HepG2 (cell line): ENCODE results near the gene C1orf226. TPM values are rescaled to one million over a fixed set of nuclear protein-coding genes. Genes with fewer than 3 reads are reported as not detected.

Experiments
- ATAC-seq: fragments of 200-7000 bp; cut with Tn5 transposase; 3 replicates; pipeline ENCODE4 v1.9.1; 2020; ENCODE audit warnings: mild to moderate bottlenecking, moderate library complexity
- BruUV-seq: library from RNA; stranded (reverse); fragments of 400-500 nt; replicated peaks from 2 replicates; lab custom pipeline; 2021; lab: Mats Ljungman, UMichigan
- CTCF ChIA-PET: fragments of 300-600 bp; formaldehyde crosslinking; extraction: SDS; loops from one replicate; lab custom pipeline; 2021; ENCODE audit warnings: low total read pairs, inconsistent platforms, low intra/inter-chr PET ratio; lab: Yijun Ruan, JAX
- POLR2A ChIA-PET: fragments of 350-600 bp; sonication (Branson Sonifier 250); formaldehyde crosslinking; loops from one replicate; lab custom pipeline; 2020; ENCODE audit warnings: antibody characterized with exemption, inconsistent platforms; lab: Yijun Ruan, JAX
- DNase-seq: peaks from one replicate; pipeline ENCODE4 v3.0.0-alpha.2; 2015; ENCODE audit warnings: low spot score
- FAIRE-seq: peaks from 3 replicates; lab custom pipeline; 2011; peaks lifted over from hg19 to GRCh38; lab: Jason Lieb, UNC
- H2AFZ ChIP-seq: one replicate; pipeline ENCODE4 v1.6.1; 2011; ENCODE audit warnings: low read length, inconsistent platforms
- H3K27ac ChIP-seq: fragments of 300-600 bp; 3 replicates; pipeline ENCODE4 v1.8.0; 2011; ENCODE audit warnings: mixed run types, mild to moderate bottlenecking, mixed read lengths, low read length, inconsistent platforms; ENCODE audit not compliant: insufficient read depth; ENCODE audit errors: extremely low read length
- H3K27me3 ChIP-seq, 2 experiments: fragments of 200-600 bp in 1 of 2; 2 replicates in 1 of 2; 3 replicates in 1 of 2; pipeline versions ENCODE4 v1.6.0 to v1.8.0; 2011; ENCODE audit warnings: low read length in 2 of 2, mild to moderate bottlenecking in 2 of 2, moderate library complexity in 2 of 2, inconsistent platforms in 1 of 2; ENCODE audit not compliant: insufficient read depth in 2 of 2, control insufficient read depth in 1 of 2
- H3K36me3 ChIP-seq, 2 experiments: fragments of 200-600 bp in 1 of 2; replicated peaks in 1 of 2; 2 replicates in 1 of 2; 3 replicates in 1 of 2; pipeline versions ENCODE4 v1.5.1 to v1.8.0; 2011; ENCODE audit warnings: low read length in 2 of 2, inconsistent platforms in 1 of 2; ENCODE audit not compliant: insufficient read depth in 2 of 2, control insufficient read depth in 1 of 2
- H3K4me1 ChIP-seq: 2 replicates; pipeline ENCODE4 v1.5.1; 2012; ENCODE audit warnings: low read length, inconsistent platforms; ENCODE audit not compliant: insufficient read depth
- H3K4me2 ChIP-seq: 2 replicates; pipeline ENCODE4 v1.6.0; 2011; ENCODE audit warnings: low read depth, low read length, inconsistent platforms
- H3K4me3 ChIP-seq, 3 experiments: fragments of 200-600 bp in 1 of 3; sonication (generic), shearing (Covaris generic) in 1 of 3; replicated peaks in 1 of 3; 2 replicates each; pipeline ENCODE4 v1.5.1; 2011 to 2016; ENCODE audit warnings: low read length in 3 of 3, inconsistent platforms in 2 of 3, low read depth in 2 of 3, mild to moderate bottlenecking in 2 of 3, control low read depth in 1 of 3, mixed read lengths in 1 of 3; ENCODE audit not compliant: insufficient read depth in 1 of 3
- H3K79me2 ChIP-seq: one replicate; pipeline ENCODE4 v1.6.1; 2011; ENCODE audit warnings: low read length, inconsistent platforms; ENCODE audit not compliant: insufficient read depth
- H3K9ac ChIP-seq: 2 replicates; pipeline ENCODE4 v1.6.0; 2011; ENCODE audit warnings: mild to moderate bottlenecking, low read depth, low read length, inconsistent platforms; ENCODE audit not compliant: insufficient read depth
- H3K9me3 ChIP-seq: 2 replicates; pipeline ENCODE4 v1.5.1; 2012; ENCODE audit warnings: mild to moderate bottlenecking, low read length
- H4K20me1 ChIP-seq: 2 replicates; pipeline ENCODE4 v1.6.0; 2011; ENCODE audit warnings: inconsistent platforms, mild to moderate bottlenecking, low read length, moderate library complexity; ENCODE audit not compliant: insufficient read depth
- CC2D1A ChIP-seq: sonication (generic); formaldehyde crosslinking; IDR thresholded peaks from 2 replicates; pipeline ENCODE4 v1.8.1; 2023; ENCODE audit warnings: mild to moderate bottlenecking, missing genetic modification reagents
- TAF1 ChIP-seq: sonication (generic); formaldehyde crosslinking; IDR thresholded peaks from 2 replicates; pipeline ENCODE4 v1.4.0; 2020; ENCODE audit warnings: missing genetic modification reagents
- ZBTB39 ChIP-seq: sonication (generic); formaldehyde crosslinking; IDR thresholded peaks from 2 replicates; pipeline ENCODE4 v1.5.0; 2020; ENCODE audit warnings: missing genetic modification reagents
- ZKSCAN1 ChIP-seq: fragments of 150-350 bp; IDR thresholded peaks from 2 replicates; pipeline ENCODE4 v1.6.1; 2014; ENCODE audit warnings: low read length
- ZNF329 ChIP-seq: sonication (generic); formaldehyde crosslinking; IDR thresholded peaks from 2 replicates; pipeline ENCODE4 v1.9.0; 2021; ENCODE audit warnings: low read depth, mild to moderate bottlenecking, missing genetic modification reagents
- ZNF549 ChIP-seq: sonication (generic); formaldehyde crosslinking; IDR thresholded peaks from 2 replicates; pipeline ENCODE4 v1.5.0; 2020; ENCODE audit warnings: missing genetic modification reagents
- ZNF557 ChIP-seq: sonication (generic); formaldehyde crosslinking; IDR thresholded peaks from 2 replicates; pipeline ENCODE4 v1.4.0; 2020; ENCODE audit warnings: missing genetic modification reagents
- ZNF850 ChIP-seq: sonication (generic); formaldehyde crosslinking; conservative IDR thresholded peaks from 2 replicates; pipeline ENCODE4 v1.9.0; 2021; ENCODE audit warnings: mild to moderate bottlenecking, missing genetic modification reagents
- whole genome bisulfite sequencing: methylation state at CpG from one replicate; pipeline ENCODE4 v1.1.6; 2017; ENCODE audit warnings: low lambda C conversion rate; 5-methylcytosine and 5-hydroxymethylcytosine counted together
- in situ Hi-C: cut with HindIII; loops from 2 replicates; pipeline ENCODE4 v1.10.0; 2017; ENCODE audit warnings: low pct_unique_long_range_greater_than_20kb; ENCODE audit not compliant: extremely low pct_ligation_motif_present
- intact Hi-C: fragments of 100-400 bp; cut with micrococcal nuclease; formaldehyde crosslinking; loops from one replicate; pipeline ENCODE4 v1.10.0; 2022; ENCODE audit not compliant: unreplicated experiment
- polyA plus RNA-seq, 8 experiments: library from polyadenylated mRNA; depleted of rRNA in 3 of 8; stranded (reverse) in 7 of 8; unstranded in 1 of 8; fragments of >200 nt; fragmentation: Illumina TruSeq in 4 of 8; extraction: Trizol in 4 of 8; gene quantifications; 2 replicates each; pipeline versions ENCODE4 v1.2.1 to v1.2.3, GENCODE V29; 2011 to 2016; ENCODE audit warnings: low read depth in 4 of 8, missing spikeins in 1 of 8, mixed read lengths in 1 of 8; ENCODE audit not compliant: insufficient read depth in 1 of 8
- total RNA-seq, 5 experiments: library from RNA; depleted of rRNA; stranded (reverse); fragments of >200 nt; fragmentation: Illumina TruSeq; extraction: Trizol; gene quantifications; 2 replicates each; pipeline ENCODE4 v1.2.3, GENCODE V29; 2016; ENCODE audit warnings: low read depth in 1 of 5
- TF ChIP-seq, protein P1 (sequence below): sonication (generic); formaldehyde crosslinking; IDR thresholded peaks from 2 replicates; pipeline ENCODE4 v1.5.0; 2020; ENCODE audit warnings: missing genetic modification reagents, mild to moderate bottlenecking, borderline replicate concordance
- TF ChIP-seq, protein P2 (sequence below): sonication (generic); formaldehyde crosslinking; IDR thresholded peaks from 2 replicates; pipeline ENCODE4 v1.4.0; 2020; ENCODE audit warnings: missing genetic modification reagents
- TF ChIP-seq, protein P3 (sequence below): sonication (generic); formaldehyde crosslinking; IDR thresholded peaks from 2 replicates; pipeline ENCODE4 v1.9.0; 2021; ENCODE audit warnings: missing genetic modification reagents, borderline replicate concordance

C1orf226 gene
- total and polyA plus RNA-seq, 2 of the 13 experiments (the other 11 are each of a cell fraction or from before 2014, with no cell fraction given) = 4.7 to 4.9 TPM

DNA sequence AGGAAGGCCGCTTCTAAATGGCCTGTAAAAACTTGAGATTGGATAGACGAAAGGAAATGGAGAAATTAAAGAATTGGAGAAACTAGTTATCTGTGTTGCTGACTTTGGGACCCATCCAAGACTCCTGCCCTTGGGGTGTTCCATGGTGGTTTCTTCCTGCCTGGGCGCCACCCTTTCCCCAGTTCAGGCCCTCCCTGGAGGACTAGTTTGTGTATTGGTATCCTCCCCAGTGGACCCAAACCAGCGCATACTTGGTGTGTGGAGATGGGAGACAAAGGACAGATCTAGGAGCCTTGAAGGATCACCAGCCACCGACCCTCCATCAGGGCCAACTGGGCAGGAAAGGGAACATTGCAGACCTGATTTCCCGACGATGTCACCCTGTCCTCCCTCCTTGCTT is 12.0 kb upstream of the C1orf226 start:
- Histone ChIP-seq H4K20me1 (no peaks in the 10 kb centered on the region), H2AFZ (no peak overlapping the region), H3K27ac (no peak overlapping the region), H3K79me2 (no peaks in the 10 kb centered on the region), H3K9me3 (no peaks in the 10 kb centered on the region), H3K27me3 (no peaks in the 10 kb centered on the region), H3K4me3 (no peak overlapping the region), H3K9ac (no peak overlapping the region), H3K36me3 (peaks cover 14 to 34% of the 10 kb centered on the region in 2 experiments; a peak in 4 of 5 replicates), H3K4me2 (no peak overlapping the region), H3K4me1 (peaks cover 10% of the 10 kb centered on the region)
- in situ Hi-C loops (no loop called here), intact Hi-C loops (no loop called here)
- FAIRE-seq (no peak), DNase-seq (no peak), ATAC-seq (no peak)
- WGBS = 97% methylated on average over 6 of the region's 7 CpGs
- TF ChIP-seq, protein P1, sequence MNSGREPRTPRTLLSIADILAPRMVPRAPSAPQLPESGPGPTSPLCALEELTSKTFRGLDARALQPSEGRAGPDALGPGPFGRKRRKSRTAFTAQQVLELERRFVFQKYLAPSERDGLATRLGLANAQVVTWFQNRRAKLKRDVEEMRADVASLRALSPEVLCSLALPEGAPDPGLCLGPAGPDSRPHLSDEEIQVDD = no peak
- TF ChIP-seq ZNF850 (CRISPR knock-in tag) = no peak
- TF ChIP-seq CC2D1A (CRISPR knock-in tag) = no peak
- TF ChIP-seq TAF1 (CRISPR knock-in tag) = no peak
- TF ChIP-seq, protein P2, sequence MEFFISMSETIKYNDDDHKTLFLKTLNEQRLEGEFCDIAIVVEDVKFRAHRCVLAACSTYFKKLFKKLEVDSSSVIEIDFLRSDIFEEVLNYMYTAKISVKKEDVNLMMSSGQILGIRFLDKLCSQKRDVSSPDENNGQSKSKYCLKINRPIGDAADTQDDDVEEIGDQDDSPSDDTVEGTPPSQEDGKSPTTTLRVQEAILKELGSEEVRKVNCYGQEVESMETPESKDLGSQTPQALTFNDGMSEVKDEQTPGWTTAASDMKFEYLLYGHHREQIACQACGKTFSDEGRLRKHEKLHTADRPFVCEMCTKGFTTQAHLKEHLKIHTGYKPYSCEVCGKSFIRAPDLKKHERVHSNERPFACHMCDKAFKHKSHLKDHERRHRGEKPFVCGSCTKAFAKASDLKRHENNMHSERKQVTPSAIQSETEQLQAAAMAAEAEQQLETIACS = no peak
- TF ChIP-seq ZNF549 (CRISPR knock-in tag) = no peak
- TF ChIP-seq ZKSCAN1 = no peak
- no TSS peak for BruUV-seq
- POLR2A ChIA-PET = no interaction called here
- CTCF ChIA-PET = no interaction called here

GRCh38 chr1:162370161-162370560 is 11.4 kb upstream of the C1orf226 start:
- no peaks in the 10 kb centered on the region for H3K27me3 ChIP-seq
- FAIRE-seq = no peak
- no TSS peak for BruUV-seq
- H3K4me3 ChIP-seq = no peak overlapping the region
- H4K20me1 ChIP-seq = no peaks in the 10 kb centered on the region
- no peak overlapping the region for H3K27ac ChIP-seq
- intact Hi-C loops (no loop called here), in situ Hi-C loops (no loop called here)
- no peak for ATAC-seq
- peaks cover 10% of the 10 kb centered on the region for H3K4me1 ChIP-seq
- no peak for DNase-seq
- WGBS = 94% methylated on average over 1 of the region's 1 CpG
- POLR2A ChIA-PET = no interaction called here
- peaks cover 9 to 32% of the 10 kb centered on the region in 2 experiments; a peak in 4 of 5 replicates for H3K36me3 ChIP-seq
- H2AFZ ChIP-seq = no peak overlapping the region
- H3K4me2 ChIP-seq = no peak overlapping the region
- no peaks in the 10 kb centered on the region for H3K9me3 ChIP-seq
- CTCF ChIA-PET = no interaction called here
- no peak overlapping the region for H3K9ac ChIP-seq
- H3K79me2 ChIP-seq = no peaks in the 10 kb centered on the region
- TF ChIP-seq ZNF329 (CRISPR knock-in tag) (no peak), ZNF557 (CRISPR knock-in tag) (no peak), ZBTB39 (CRISPR knock-in tag) (no peak)
- TF ChIP-seq, protein P3, sequence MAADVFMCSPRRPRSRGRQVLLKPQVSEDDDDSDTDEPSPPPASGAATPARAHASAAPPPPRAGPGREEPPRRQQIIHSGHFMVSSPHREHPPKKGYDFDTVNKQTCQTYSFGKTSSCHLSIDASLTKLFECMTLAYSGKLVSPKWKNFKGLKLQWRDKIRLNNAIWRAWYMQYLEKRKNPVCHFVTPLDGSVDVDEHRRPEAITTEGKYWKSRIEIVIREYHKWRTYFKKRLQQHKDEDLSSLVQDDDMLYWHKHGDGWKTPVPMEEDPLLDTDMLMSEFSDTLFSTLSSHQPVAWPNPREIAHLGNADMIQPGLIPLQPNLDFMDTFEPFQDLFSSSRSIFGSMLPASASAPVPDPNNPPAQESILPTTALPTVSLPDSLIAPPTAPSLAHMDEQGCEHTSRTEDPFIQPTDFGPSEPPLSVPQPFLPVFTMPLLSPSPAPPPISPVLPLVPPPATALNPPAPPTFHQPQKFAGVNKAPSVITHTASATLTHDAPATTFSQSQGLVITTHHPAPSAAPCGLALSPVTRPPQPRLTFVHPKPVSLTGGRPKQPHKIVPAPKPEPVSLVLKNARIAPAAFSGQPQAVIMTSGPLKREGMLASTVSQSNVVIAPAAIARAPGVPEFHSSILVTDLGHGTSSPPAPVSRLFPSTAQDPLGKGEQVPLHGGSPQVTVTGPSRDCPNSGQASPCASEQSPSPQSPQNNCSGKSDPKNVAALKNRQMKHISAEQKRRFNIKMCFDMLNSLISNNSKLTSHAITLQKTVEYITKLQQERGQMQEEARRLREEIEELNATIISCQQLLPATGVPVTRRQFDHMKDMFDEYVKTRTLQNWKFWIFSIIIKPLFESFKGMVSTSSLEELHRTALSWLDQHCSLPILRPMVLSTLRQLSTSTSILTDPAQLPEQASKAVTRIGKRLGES (CRISPR knock-in tag) = no peak
